Stomach smooth muscle (tissue), 2 donors: ENCODE results near the gene CNTNAP2.

Experiments used
- H3K27ac ChIP-seq: one replicate; pipeline ENCODE4 v1.7.0; 2013; ENCODE audit warnings: mild to moderate bottlenecking, low read length, inconsistent platforms
- H3K27me3 ChIP-seq, 2 donors: one replicate each; pipeline ENCODE4 v1.7.0; 2013; ENCODE audit warnings: low read length in 2 of 2; ENCODE audit not compliant: insufficient read depth in 2 of 2, control insufficient read depth in 1 of 2
- H3K36me3 ChIP-seq, 2 donors: one replicate each; pipeline ENCODE4 v1.7.0; 2013; ENCODE audit warnings: low read length in 2 of 2; ENCODE audit not compliant: control insufficient read depth in 2 of 2, insufficient read depth in 2 of 2
- H3K4me1 ChIP-seq: one replicate; pipeline ENCODE4 v1.7.0; 2013; ENCODE audit warnings: low read length; ENCODE audit not compliant: control insufficient read depth, insufficient read depth
- H3K4me3 ChIP-seq, 2 donors: one replicate each; pipeline ENCODE4 v1.7.0; 2013; ENCODE audit warnings: low read length in 2 of 2
- H3K9ac ChIP-seq, 2 donors: one replicate each; pipeline ENCODE4 v1.7.0; 2013; ENCODE audit warnings: low read length in 2 of 2, mild to moderate bottlenecking in 1 of 2
- H3K9me3 ChIP-seq, 2 donors: one replicate each; pipeline ENCODE4 v1.7.0; 2013; ENCODE audit warnings: low read length in 2 of 2; ENCODE audit not compliant: control insufficient read depth in 2 of 2
- donor health status: healthy.
- donor health status: Pancreatic carcinoma.

CNTNAP2 gene

DNA sequence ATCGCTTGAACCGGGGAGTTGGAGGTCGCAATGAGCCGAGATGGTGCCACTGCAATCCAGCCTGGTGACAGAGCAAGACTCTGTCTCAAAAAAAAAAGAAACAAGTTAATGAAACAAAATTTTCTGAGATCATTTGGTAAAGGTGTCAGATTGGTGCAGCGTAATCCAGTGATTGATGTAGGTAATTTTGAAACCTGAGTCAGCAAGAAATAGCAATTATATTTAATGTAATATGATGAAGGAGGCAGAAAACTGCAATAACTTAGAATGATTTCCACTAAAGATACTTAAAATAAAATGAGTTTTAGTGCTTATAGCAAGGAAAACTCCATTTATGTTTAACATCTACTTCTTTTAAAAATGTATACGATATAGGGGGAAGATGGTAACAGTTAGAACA is 1424.1 kb downstream of the CNTNAP2 start:
- Histone ChIP-seq H3K9me3 (no peaks in the 10 kb centered on the region), H3K9ac (no peak overlapping the region), H3K36me3 (no peaks in the 10 kb centered on the region)

DNA sequence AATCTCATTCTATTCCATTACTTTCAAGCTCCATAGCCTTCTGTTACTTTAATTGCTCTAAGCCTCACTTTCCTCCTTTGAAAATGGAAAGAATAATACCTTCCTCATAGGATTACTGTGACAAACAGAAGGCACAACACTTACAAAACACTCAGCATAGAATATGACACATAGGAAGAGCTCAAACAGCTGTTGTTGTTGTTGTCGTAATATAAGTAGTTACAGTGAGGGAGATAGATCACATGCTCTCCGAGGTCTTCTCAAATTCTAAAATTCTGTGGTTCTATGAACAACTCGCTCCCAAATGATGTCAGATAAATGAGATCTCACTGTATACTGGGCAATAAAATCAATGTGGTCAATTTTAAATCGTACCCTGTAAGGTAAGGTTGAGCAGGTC is 1424.7 kb downstream of the CNTNAP2 start:
- Histone ChIP-seq H3K27ac (no peak overlapping the region), H3K36me3 (no peaks in the 10 kb centered on the region), H3K27me3 (no peaks in the 10 kb centered on the region), H3K9ac (no peak overlapping the region), H3K9me3 (no peaks in the 10 kb centered on the region), H3K4me1 (no peaks in the 10 kb centered on the region), H3K4me3 (no peak overlapping the region)

More for the DNA sequence above, 1424.1 kb downstream of the CNTNAP2 start:
- no peaks in the 10 kb centered on the region for H3K27me3 ChIP-seq
- no peak overlapping the region for H3K27ac ChIP-seq
- H3K4me1 ChIP-seq, result no peaks in the 10 kb centered on the region
- no peak overlapping the region for H3K4me3 ChIP-seq

DNA sequence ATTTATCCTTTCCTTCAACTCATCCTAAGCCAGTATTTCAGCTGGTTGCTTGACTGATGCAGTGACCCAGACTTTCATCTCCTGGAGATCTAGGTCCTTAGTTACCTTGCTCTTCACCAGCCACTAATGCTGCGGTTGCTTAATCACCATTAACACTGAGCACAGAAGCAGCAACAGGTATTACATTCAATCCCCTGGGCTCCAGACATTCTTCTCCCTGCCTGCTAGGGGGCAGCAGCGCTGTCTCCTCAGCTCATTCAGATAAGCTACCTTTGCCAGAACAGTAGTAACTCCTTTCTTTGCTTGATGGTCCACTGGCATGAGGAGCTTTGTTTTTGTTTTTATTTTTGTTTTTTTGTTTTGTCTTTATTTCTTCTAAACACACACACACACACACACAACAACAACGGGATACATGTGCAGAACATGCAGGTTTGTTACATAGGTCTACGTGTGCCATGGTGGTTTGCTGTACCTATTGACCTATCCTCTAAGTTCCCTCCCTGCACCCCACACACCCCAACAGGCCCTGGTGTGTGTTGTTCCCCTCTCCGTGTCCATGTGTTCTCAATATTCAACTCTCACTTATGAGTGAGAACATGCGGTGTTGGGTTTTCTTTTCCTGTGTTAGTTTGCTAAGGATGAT is 1430.8 kb downstream of the CNTNAP2 start:
- H3K9me3 ChIP-seq, result no peaks in the 10 kb centered on the region
- H3K27ac ChIP-seq, result no peak overlapping the region

DNA sequence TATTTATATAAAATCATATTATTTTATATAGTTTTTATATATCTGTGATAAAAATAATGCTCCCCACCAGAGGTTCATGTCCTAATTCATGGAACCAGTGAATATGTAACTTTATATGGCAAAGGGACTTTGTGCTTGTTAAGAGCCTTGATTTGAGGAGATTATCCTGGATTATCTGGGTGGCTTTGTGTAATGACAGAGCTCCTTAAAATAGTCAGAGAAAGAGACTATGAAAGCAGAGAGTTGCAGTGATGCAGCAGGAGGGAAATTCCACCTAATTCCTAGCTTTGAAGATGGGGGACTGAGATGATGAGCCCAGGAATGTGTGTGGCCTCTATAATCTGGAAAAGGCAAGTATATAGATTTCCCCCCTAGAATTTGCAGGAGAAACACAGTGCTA is 1439.7 kb downstream of the CNTNAP2 start:
- Histone ChIP-seq H3K4me3 (no peak overlapping the region), H3K27me3 (peaks cover 0 to 2% of the 10 kb centered on the region in 2 donors), H3K36me3 (no peaks in the 10 kb centered on the region), H3K9me3 (no peaks in the 10 kb centered on the region), H3K27ac (no peak overlapping the region), H3K4me1 (no peaks in the 10 kb centered on the region), H3K9ac (no peak overlapping the region)

More for the DNA sequence above, 1430.8 kb downstream of the CNTNAP2 start:
- Histone ChIP-seq H3K36me3 (no peaks in the 10 kb centered on the region), H3K27me3 (no peaks in the 10 kb centered on the region), H3K4me3 (no peak overlapping the region), H3K9ac (no peak overlapping the region), H3K4me1 (no peaks in the 10 kb centered on the region)

DNA sequence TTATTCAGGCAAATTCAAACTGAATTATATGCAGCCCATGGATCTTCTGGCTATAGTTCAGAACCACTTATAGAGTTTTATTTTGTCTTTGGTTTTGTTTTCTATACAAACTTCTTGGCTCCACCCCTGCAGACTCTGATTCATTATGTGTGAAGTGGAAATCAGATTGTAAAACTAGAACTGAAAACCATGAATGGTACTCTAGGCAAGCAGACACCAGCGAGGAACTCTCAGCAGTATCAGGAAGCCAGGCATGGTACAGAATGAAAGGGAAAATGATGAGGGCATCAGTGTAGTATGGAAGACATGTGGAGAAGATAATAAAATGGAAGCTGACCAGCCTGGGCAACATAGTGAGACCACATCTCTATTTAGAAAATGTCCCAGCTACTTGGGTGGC is 1447.1 kb downstream of the CNTNAP2 start:
- H3K4me3 ChIP-seq, result no peak overlapping the region
- no peaks in the 10 kb centered on the region for H3K9me3 ChIP-seq
- no peaks in the 10 kb centered on the region for H3K36me3 ChIP-seq
- no peak overlapping the region for H3K9ac ChIP-seq
- no peaks in the 10 kb centered on the region for H3K4me1 ChIP-seq
- no peak overlapping the region for H3K27ac ChIP-seq
- peaks cover 0 to 2% of the 10 kb centered on the region in 2 donors for H3K27me3 ChIP-seq

DNA sequence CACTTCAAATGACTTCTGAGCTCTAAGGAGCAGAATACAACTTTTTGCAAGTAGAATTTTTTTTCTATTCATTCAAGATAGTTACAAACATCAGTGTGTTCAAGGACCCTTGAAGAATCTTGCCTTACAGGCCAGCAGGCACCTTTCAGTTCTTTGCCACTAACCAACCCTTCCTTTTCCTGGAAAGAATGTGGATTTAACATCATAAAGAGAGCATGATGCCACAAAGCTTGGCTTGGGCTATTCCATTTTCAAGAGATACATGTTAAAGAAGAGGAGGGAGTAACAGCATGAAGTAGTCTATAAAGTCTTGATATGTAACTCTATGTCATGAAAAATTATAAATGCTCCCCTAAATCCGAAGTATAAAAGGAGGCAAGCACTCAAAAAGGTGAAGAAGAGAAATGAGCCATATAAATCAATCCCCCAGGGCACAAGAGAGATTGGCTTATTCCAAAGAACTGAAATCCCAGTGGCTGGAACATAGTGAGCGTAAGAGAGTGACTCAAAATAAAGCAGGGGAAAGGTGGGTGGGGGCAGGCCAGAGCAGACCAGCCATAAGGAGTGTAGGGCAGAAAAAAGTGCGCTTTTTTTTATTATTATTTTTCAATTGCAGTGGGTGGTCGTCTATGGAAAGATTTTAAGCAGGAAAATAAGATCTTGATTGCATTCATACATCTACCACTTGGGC is 1448.3 kb downstream of the CNTNAP2 start:
- Histone ChIP-seq H3K27me3 (no peaks in the 10 kb centered on the region), H3K4me1 (no peaks in the 10 kb centered on the region), H3K4me3 (no peak overlapping the region), H3K9me3 (no peaks in the 10 kb centered on the region), H3K36me3 (no peaks in the 10 kb centered on the region), H3K9ac (no peak overlapping the region), H3K27ac (no peak overlapping the region)

DNA sequence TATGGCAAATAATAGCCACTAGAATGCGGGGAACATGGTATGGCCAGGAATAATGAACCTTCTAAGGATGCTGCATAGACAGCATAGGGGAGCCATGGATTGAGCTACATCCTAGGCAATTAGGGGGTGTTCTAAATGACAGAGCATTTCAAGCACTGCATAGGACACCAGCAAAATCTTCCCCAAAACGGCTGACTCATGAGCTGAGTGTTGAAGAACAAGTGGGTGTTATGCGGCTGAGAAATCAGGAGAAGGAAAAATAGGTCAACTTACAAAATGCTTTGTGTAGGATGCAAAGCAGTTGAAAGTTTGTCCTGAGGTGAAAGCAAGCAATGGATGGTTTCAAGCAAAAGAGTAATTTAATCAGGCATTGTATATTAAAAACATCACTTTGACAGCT is 1450.4 kb downstream of the CNTNAP2 start:
- Histone ChIP-seq H3K27ac (no peak overlapping the region), H3K4me1 (no peaks in the 10 kb centered on the region)

DNA sequence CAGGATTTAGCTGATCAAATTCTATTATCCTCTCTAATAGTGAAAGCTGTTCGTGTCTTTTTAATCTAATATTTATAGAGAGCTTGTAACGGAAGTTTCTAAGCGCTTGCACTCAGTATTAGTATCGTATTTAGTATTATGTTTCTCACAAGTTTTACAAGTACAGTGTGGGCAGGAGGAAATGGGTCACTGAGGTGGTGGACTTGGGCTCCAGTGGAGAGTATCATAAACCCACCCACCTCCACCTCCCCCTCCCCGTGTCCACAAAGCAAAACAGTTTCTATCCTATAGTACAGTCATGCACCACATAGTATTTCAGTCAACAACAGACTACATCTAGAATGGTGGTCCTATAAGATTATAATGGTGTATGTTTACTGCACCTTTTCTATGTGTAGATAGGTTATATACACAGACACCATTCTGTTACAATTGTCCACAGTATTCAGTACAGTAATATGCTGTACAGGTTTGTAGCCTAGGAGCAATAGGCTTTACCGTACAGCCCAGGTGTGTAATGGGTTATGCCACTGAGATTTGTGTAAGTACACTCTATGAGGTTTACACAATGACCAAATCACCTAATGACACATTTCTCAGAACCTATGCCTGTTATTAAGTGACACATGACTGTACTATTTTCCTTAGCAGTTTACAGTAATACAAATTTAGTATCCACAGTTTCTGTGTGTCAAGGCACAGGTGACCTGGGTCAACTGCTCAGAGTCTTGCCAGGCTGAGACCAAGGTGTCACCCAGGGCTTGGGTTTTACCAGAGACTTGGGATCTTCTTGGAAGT is 1452.7 kb downstream of the CNTNAP2 start:
- no peaks in the 10 kb centered on the region for H3K27me3 ChIP-seq
- no peak overlapping the region for H3K27ac ChIP-seq
- H3K9ac ChIP-seq, result no peak overlapping the region
- H3K9me3 ChIP-seq, result no peaks in the 10 kb centered on the region
- no peak overlapping the region for H3K4me3 ChIP-seq
- H3K4me1 ChIP-seq, result no peaks in the 10 kb centered on the region
- H3K36me3 ChIP-seq, result no peaks in the 10 kb centered on the region

More for the DNA sequence above, 1450.4 kb downstream of the CNTNAP2 start:
- no peak overlapping the region for H3K9ac ChIP-seq
- no peaks in the 10 kb centered on the region for H3K27me3 ChIP-seq
- no peaks in the 10 kb centered on the region for H3K36me3 ChIP-seq
- H3K4me3 ChIP-seq, result no peak overlapping the region
- no peaks in the 10 kb centered on the region for H3K9me3 ChIP-seq

DNA sequence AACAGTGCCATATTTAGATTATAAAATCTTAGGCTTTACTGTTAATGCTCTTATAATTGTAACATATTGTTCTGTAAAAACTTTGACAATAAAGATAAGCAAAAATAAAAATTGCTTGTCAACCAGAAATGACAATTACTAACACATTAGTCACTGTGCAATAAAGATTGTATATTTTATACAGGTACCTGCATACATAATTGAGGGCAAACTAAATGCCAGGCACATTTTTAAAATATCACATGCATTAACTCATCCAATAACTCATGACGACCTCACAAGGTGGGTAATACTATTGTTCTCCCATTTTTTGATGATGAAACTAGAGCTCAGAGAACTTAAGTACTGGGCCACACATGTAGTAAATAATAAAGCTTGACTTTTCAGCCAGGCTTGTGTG is 1453.8 kb downstream of the CNTNAP2 start:
- Histone ChIP-seq H3K9me3 (no peaks in the 10 kb centered on the region), H3K27ac (no peak overlapping the region), H3K36me3 (no peaks in the 10 kb centered on the region), H3K9ac (no peak overlapping the region), H3K27me3 (no peaks in the 10 kb centered on the region), H3K4me3 (no peak overlapping the region), H3K4me1 (no peaks in the 10 kb centered on the region)

DNA sequence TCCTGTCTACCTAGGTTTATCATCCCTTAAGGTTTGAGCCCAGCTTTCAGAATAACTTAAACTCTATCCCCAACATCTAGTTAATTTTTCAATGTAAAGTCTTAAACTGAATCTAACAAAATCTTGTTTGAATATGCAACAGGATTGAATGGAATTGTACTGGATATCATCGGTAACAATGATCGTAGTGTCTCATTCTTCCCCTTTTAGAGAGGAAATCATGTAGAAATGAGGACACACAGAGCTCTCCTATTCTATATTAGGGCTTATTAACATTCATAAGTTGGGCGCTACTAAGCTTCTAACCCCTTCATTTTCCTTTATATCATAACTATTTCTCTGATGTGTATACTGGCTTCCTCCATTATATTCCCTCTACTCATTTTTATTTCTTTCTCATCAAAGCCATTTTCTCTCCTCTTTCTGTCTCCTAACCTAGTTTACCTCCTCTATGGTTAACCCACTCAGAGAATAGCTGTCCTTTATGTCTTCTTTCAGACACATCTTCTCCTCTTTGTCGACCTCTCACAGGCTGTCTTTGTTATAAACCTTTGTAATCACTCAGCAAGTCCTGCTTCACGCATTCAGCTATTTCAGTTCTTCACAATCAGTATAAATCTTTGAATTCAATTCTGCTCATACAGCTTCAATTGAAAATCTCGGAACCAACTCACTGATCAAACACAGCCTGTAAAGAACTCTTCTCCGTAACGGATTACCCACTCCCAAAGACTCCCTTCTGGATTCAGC is 1455.0 kb downstream of the CNTNAP2 start:
- H3K9ac ChIP-seq, result no peak overlapping the region
- H3K9me3 ChIP-seq, result no peaks in the 10 kb centered on the region
- no peak overlapping the region for H3K27ac ChIP-seq
- H3K4me3 ChIP-seq, result no peak overlapping the region
- H3K36me3 ChIP-seq, result no peaks in the 10 kb centered on the region
- H3K4me1 ChIP-seq, result no peaks in the 10 kb centered on the region
- H3K27me3 ChIP-seq, result no peaks in the 10 kb centered on the region
